ENCODE measurements around the gene SSRP1.

The SSRP1 gene

DNA sequence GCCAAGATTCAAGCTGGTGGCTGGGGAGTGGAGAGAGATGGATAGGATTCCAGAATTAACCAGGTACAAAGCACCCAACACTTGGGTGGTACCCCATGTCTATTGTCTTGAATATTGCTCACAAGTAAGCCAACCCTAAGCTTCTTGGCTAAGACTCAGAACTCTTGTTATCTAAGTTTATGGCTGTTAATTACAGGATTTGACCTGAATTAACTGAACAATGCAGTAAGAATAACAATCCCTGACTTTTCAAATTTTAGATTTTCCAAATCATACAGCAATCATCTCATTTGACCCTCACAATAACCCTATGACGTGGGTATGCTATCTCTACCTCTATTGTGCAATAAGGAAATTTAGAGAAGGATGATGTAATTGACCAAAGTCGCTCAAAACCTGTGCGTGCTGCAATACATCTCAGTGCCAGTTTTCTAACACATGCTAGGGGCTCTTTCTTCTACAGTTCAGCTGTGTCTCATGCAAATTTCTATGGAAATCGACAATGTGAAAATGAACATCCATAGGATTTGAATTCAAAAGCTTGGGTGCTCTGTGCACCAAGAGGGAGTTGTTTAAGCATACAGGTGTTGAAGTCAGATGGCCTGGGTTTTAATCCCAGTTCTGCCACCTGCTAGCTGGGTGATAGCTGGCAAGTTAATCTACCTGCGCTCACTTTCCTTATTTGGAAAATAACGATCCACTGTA is 58.6 kb downstream of the SSRP1 start:
- Histone ChIP-seq H3K79me1 (replicated peaks; ENCODE audit: low read length, poor library complexity, severe bottlenecking) (no peaks in the 10 kb centered on the region), H3K4me1 (ENCODE audit: control insufficient read depth, insufficient read depth, low read depth, low read length) (no peaks in the 10 kb centered on the region), H3K4ac (ENCODE audit: low read depth in 1 of 2, low read length in 2 of 2) (no peak overlapping the region), H2AFZ (ENCODE audit: low read depth, low read length) (no peak overlapping the region), H3K27me3 (ENCODE audit: control insufficient read depth in 1 of 2, insufficient read depth in 1 of 2, low read length in 2 of 2) (peaks cover 0 to 7% of the 10 kb centered on the region in 2 experiments), H3K27ac (ENCODE audit: low read length, poor library complexity, severe bottlenecking) (no peak overlapping the region), H2AK5ac (ENCODE audit: low read length, severe bottlenecking) (no peak overlapping the region), H3K36me3 (ENCODE audit: control insufficient read depth in 1 of 2, insufficient read depth in 2 of 2, low read depth in 1 of 2, low read length in 2 of 2) (no peaks in the 10 kb centered on the region), H2BK120ac (ENCODE audit: low read depth, low read length) (no peak overlapping the region), H3K9me3 (ENCODE audit: control insufficient read depth, low read length) (peaks cover 10% of the 10 kb centered on the region), H3K9ac (ENCODE audit: low read length) (peak overlapping the region; percentile 85), H3K14ac (ENCODE audit: low read length in 2 of 2) (no peak overlapping the region), H2BK5ac (ENCODE audit: low read depth, low read length, poor library complexity, severe bottlenecking) (no peak overlapping the region), H3K4me3 (ENCODE audit: insufficient read depth in 1 of 2, low read depth in 1 of 2, low read length in 2 of 2) (peak overlapping the region in 1 of 2 experiments; percentile 57), H4K91ac (ENCODE audit: low read length) (no peak overlapping the region), H2BK12ac (ENCODE audit: low read length in 2 of 2) (no peak overlapping the region), H2BK15ac (ENCODE audit: low read depth, poor library complexity, severe bottlenecking) (no peak overlapping the region), H4K8ac (ENCODE audit: low read length) (no peak overlapping the region), H3K23ac (ENCODE audit: low read length in 2 of 2) (no peak overlapping the region), H3K18ac (ENCODE audit: low read depth in 1 of 2, low read length in 2 of 2) (no peak overlapping the region), H3K4me2 (ENCODE audit: low read length, poor library complexity, severe bottlenecking) (no peak overlapping the region)
- DNase-seq = no peak
- WGBS = 90% methylated on average over 3 of the region's 6 CpGs

DNA sequence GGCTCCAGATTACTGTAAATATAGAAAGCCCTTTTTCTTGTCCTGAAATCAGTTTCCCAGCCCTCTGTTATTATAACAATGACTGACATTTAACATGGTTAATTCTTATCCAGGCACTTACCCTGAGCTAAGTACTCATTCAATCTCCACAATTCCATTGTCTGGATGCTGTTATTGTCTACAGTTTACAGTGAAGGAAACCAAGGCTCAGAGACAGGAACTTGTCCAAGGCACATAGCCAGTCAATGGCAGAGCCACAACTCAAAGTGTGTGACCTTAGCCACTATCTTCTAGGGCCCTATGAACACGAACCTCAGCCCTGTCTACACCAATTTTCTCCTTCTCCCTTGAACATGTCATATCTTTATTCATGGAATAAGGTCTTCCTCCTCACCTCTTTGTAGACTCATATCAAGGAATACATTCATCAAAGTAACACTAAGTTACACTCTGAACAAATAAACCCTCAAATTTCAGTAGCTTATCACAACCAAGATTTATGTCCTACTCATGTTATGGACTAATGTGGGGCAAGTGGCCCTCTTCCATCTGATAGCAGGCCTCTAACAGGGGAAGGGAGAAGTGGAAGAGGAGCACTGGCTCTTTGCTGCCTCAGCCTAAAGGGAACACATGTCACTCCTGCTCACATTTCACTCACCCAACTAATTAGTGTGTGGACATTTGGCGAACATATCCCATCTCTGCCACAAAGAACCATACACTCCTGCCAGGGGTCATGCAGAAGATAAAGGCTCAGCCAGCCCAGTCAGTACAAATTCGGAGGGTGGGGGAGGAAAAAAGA is 59.3 kb downstream of the SSRP1 start:
- Histone ChIP-seq H2BK15ac (ENCODE audit: low read depth, poor library complexity, severe bottlenecking) (no peak overlapping the region), H3K27ac (ENCODE audit: low read length, poor library complexity, severe bottlenecking) (no peak overlapping the region), H3K4ac (ENCODE audit: low read depth in 1 of 2, low read length in 2 of 2) (no peak overlapping the region), H3K9me3 (ENCODE audit: control insufficient read depth, low read length) (peaks cover 10% of the 10 kb centered on the region), H3K9ac (ENCODE audit: low read length) (no peak overlapping the region), H3K4me2 (ENCODE audit: low read length, poor library complexity, severe bottlenecking) (no peak overlapping the region), H3K4me3 (ENCODE audit: insufficient read depth in 1 of 2, low read depth in 1 of 2, low read length in 2 of 2) (no peak overlapping the region), H4K91ac (ENCODE audit: low read length) (no peak overlapping the region), H4K8ac (ENCODE audit: low read length) (no peak overlapping the region), H2AK5ac (ENCODE audit: low read length, severe bottlenecking) (no peak overlapping the region), H3K14ac (ENCODE audit: low read length in 2 of 2) (no peak overlapping the region), H3K27me3 (ENCODE audit: control insufficient read depth in 1 of 2, insufficient read depth in 1 of 2, low read length in 2 of 2) (peaks cover 0 to 7% of the 10 kb centered on the region in 2 experiments), H3K4me1 (ENCODE audit: control insufficient read depth, insufficient read depth, low read depth, low read length) (no peaks in the 10 kb centered on the region), H3K79me1 (replicated peaks; ENCODE audit: low read length, poor library complexity, severe bottlenecking) (no peaks in the 10 kb centered on the region), H3K23ac (ENCODE audit: low read length in 2 of 2) (no peak overlapping the region), H2BK120ac (ENCODE audit: low read depth, low read length) (no peak overlapping the region), H3K36me3 (ENCODE audit: control insufficient read depth in 1 of 2, insufficient read depth in 2 of 2, low read depth in 1 of 2, low read length in 2 of 2) (no peaks in the 10 kb centered on the region), H2BK5ac (ENCODE audit: low read depth, low read length, poor library complexity, severe bottlenecking) (no peak overlapping the region), H2BK12ac (ENCODE audit: low read length in 2 of 2) (no peak overlapping the region), H2AFZ (ENCODE audit: low read depth, low read length) (no peak overlapping the region), H3K18ac (ENCODE audit: low read depth in 1 of 2, low read length in 2 of 2) (no peak overlapping the region)
- WGBS = 72% methylated on average over 2 of the region's 3 CpGs
- DNase-seq = no peak
